ENCODE data around the gene RASSF9.

- TF ChIP-seq CTCF (IDR thresholded peaks at IDR 0.05) (peak; percentile 93), ZFX (IDR thresholded peaks at IDR 0.05; ENCODE audit: borderline replicate concordance) (no peak)
Measured at GRCh38 chr12:85866986-85867776, 31.0 kb upstream of the RASSF9 start.
